NT2/D1 (cell line): ENCODE data around the gene EIF5.

Source experiments
- SUZ12 ChIP-seq: IDR thresholded peaks from 2 replicates; pipeline ENCODE4 v1.6.1; 2011; ENCODE audit not compliant: insufficient read length, insufficient read depth; ENCODE audit errors: extremely low read depth
- YY1 ChIP-seq: IDR thresholded peaks from 2 replicates; pipeline ENCODE4 v1.6.1; 2011; ENCODE audit not compliant: insufficient read length, insufficient read depth
- ZNF274 ChIP-seq: IDR thresholded peaks from 2 replicates; pipeline ENCODE4 v1.6.1; 2011; ENCODE audit warnings: mild to moderate bottlenecking, low read depth, low read length

DNA sequence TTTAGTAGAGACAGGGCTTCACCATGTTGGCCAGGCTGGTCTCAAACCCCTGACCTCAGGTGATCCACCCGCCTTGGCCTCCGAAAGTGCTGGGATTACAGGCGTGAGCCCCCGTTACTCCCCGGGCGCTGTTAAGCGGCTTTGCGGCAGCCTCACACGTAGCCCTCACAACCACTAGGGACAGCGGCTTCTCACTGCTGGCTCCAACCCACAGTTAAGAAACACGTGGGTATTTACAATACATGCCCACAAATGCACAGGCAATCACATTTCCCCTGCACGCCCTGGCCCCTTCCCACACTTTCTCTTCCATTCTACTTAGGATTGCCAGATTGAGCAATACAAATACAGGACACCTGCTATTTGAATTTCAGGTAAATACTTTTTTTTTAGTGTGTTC, 37.0 kb upstream of the EIF5 start:
- TF ChIP-seq ZNF274 (no peak), SUZ12 (no peak), YY1 (no peak)
